HepG2 (cell line): ENCODE measurements around the gene CYB5R2. TPM values are rescaled to one million over a fixed set of nuclear protein-coding genes. Genes with fewer than 3 reads are reported as not detected.

Experiments
- EED ChIP-seq: sonication (generic); formaldehyde crosslinking; IDR thresholded peaks from 2 replicates; pipeline ENCODE4 v1.5.0; 2020; ENCODE audit warnings: mild to moderate bottlenecking, missing genetic modification reagents
- GLMP ChIP-seq: sonication (generic); formaldehyde crosslinking; IDR thresholded peaks from 2 replicates; pipeline ENCODE4 v1.9.0; 2021; ENCODE audit warnings: missing genetic modification reagents, mild to moderate bottlenecking, borderline replicate concordance
- MEF2D ChIP-seq: sonication (generic); formaldehyde crosslinking; IDR thresholded peaks from 2 replicates; pipeline ENCODE4 v1.5.1; 2020; ENCODE audit warnings: mild to moderate bottlenecking, missing genetic modification reagents
- NFAT5 ChIP-seq: sonication (generic); formaldehyde crosslinking; IDR thresholded peaks from 2 replicates; pipeline ENCODE4 v1.4.0; 2020; ENCODE audit warnings: missing genetic modification reagents
- RELA ChIP-seq: sonication (generic); formaldehyde crosslinking; IDR thresholded peaks from 2 replicates; pipeline ENCODE4 v1.4.0; 2020; ENCODE audit warnings: missing genetic modification reagents
- TARDBP ChIP-seq: sonication (generic); formaldehyde crosslinking; IDR thresholded peaks from 2 replicates; pipeline ENCODE4 v1.8.0; 2022; ENCODE audit warnings: mild to moderate bottlenecking, missing genetic modification reagents
- ZNF263 ChIP-seq: sonication (generic); formaldehyde crosslinking; IDR thresholded peaks from 2 replicates; pipeline ENCODE4 v1.4.0; 2020; ENCODE audit warnings: missing genetic modification reagents
- ZNF318 ChIP-seq: sonication (generic); formaldehyde crosslinking; IDR thresholded peaks from 2 replicates; pipeline ENCODE4 v1.4.0; 2020; ENCODE audit warnings: mild to moderate bottlenecking, missing genetic modification reagents
- ZNF354B ChIP-seq: sonication (generic); formaldehyde crosslinking; IDR thresholded peaks from 2 replicates; pipeline ENCODE4 v1.8.0; 2022; ENCODE audit warnings: mild to moderate bottlenecking, missing genetic modification reagents
- ZNF607 ChIP-seq: sonication (generic); formaldehyde crosslinking; IDR thresholded peaks from 2 replicates; pipeline ENCODE4 v1.5.1; 2020; ENCODE audit warnings: missing genetic modification reagents, mild to moderate bottlenecking, borderline replicate concordance
- ZNF639 ChIP-seq: conservative IDR thresholded peaks from 2 replicates; pipeline ENCODE4 v1.6.1; 2018; ENCODE audit warnings: missing genetic modification reagents
- ZNF7 ChIP-seq: IDR thresholded peaks from 2 replicates; pipeline ENCODE4 v1.6.1; 2016; ENCODE audit warnings: missing biosample characterization, missing genetic modification reagents
- polyA plus RNA-seq, 8 experiments: library from polyadenylated mRNA; depleted of rRNA in 3 of 8; stranded (reverse) in 7 of 8; unstranded in 1 of 8; fragments of >200 nt; fragmentation: Illumina TruSeq in 4 of 8; extraction: Trizol in 4 of 8; gene quantifications; 2 replicates each; pipeline versions ENCODE4 v1.2.1 to v1.2.3, GENCODE V29; 2011 to 2016; ENCODE audit warnings: low read depth in 4 of 8, missing spikeins in 1 of 8, mixed read lengths in 1 of 8; ENCODE audit not compliant: insufficient read depth in 1 of 8
- total RNA-seq, 5 experiments: library from RNA; depleted of rRNA; stranded (reverse); fragments of >200 nt; fragmentation: Illumina TruSeq; extraction: Trizol; gene quantifications; 2 replicates each; pipeline ENCODE4 v1.2.3, GENCODE V29; 2016; ENCODE audit warnings: low read depth in 1 of 5
- TF ChIP-seq, protein P1 (sequence below): IDR thresholded peaks from 2 replicates; pipeline ENCODE4 v1.6.1; 2012; ENCODE audit warnings: inconsistent platforms

Gene CYB5R2
- total and polyA plus RNA-seq, 2 of the 13 experiments (the other 11 are each of a cell fraction or from before 2014, with no cell fraction given): 0.40 to 0.51 TPM

- TF ChIP-seq ZNF318 (CRISPR knock-in tag) (no peak), EED (CRISPR knock-in tag) (no peak), NFAT5 (no peak), MEF2D (no peak), RELA (CRISPR knock-in tag) (no peak), ZNF263 (CRISPR knock-in tag) (no peak), ZNF607 (CRISPR knock-in tag) (no peak), GLMP (CRISPR knock-in tag) (no peak), ZNF354B (CRISPR knock-in tag) (no peak), ZNF639 (CRISPR knock-in tag) (no peak), TARDBP (CRISPR knock-in tag) (no peak), ZNF7 (no peak)
- TF ChIP-seq, protein P1, sequence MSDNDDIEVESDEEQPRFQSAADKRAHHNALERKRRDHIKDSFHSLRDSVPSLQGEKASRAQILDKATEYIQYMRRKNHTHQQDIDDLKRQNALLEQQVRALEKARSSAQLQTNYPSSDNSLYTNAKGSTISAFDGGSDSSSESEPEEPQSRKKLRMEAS: no peak
Measured at GRCh38 chr11:7691759-7692350, 18.6 kb upstream of the CYB5R2 start (continued).
